Choroid plexus epithelial cell (primary cell): Measurements from ENCODE around the gene GASK1A.
"Not testable (repeated sequence)": the region's sequence is repeated elsewhere in the genome, so short reads cannot be mapped to it uniquely, and the experiment has no call there.

Experiments used
- DNase-seq: peaks from one replicate; pipeline ENCODE4 v3.0.0-alpha.2; 2010; ENCODE audit warnings: low read depth
- H3K4me3 ChIP-seq: 2 replicates; pipeline ENCODE4 v1.5.1; 2011; ENCODE audit warnings: low read depth, mild to moderate bottlenecking, control low read depth, low read length, moderate library complexity
- CTCF ChIP-seq: conservative IDR thresholded peaks from 2 replicates; pipeline ENCODE4 v1.5.1; 2011; ENCODE audit warnings: low read depth, mild to moderate bottlenecking, control low read depth, inconsistent platforms, low read length, moderate library complexity

GASK1A gene

GRCh38 chr3:42964266-42964665 is 14.8 kb upstream of the GASK1A start:
- TF ChIP-seq CTCF: no peak
- DNase-seq: no peak
- no peak overlapping the region for H3K4me3 ChIP-seq

- no peak for TF ChIP-seq CTCF
- no peak for DNase-seq
These were observed 8.6 kb upstream of the GASK1A start for GRCh38 chr3:42970557-42970956.

GRCh38 chr3:42970976-42971772 is 7.9 kb upstream of the GASK1A start:
- H3K4me3 ChIP-seq: no peak overlapping the region
- no peak for TF ChIP-seq CTCF
- no peak for DNase-seq

More at GRCh38 chr3:42970557-42970956, 8.6 kb upstream of the GASK1A start:
- H3K4me3 ChIP-seq: no peak overlapping the region

- not testable (repeated sequence) for H3K4me3 ChIP-seq, DNase-seq
These were observed 4.2 kb upstream of the GASK1A start for GRCh38 chr3:42974906-42975305.

- no peak for TF ChIP-seq CTCF
- no peak for DNase-seq
- no peak overlapping the region for H3K4me3 ChIP-seq
These were observed 3.7 kb upstream of the GASK1A start for GRCh38 chr3:42975456-42975855.

- no peak for DNase-seq
- no peak for TF ChIP-seq CTCF
- H3K4me3 ChIP-seq: no peak overlapping the region
These were observed 3.2 kb upstream of the GASK1A start for GRCh38 chr3:42975955-42976354.

GRCh38 chr3:42980209-42980608 is 1.1 kb downstream of the GASK1A start:
- TF ChIP-seq CTCF: no peak
- H3K4me3 ChIP-seq: no peak overlapping the region
- no peak for DNase-seq
